ENCODE measurements around the gene EDEM3. TPM values are rescaled to one million over a fixed set of nuclear protein-coding genes. Genes with fewer than 3 reads are reported as not detected.

The EDEM3 gene
- polyA plus RNA-seq, 1 experiment: 10.4 TPM

DNA sequence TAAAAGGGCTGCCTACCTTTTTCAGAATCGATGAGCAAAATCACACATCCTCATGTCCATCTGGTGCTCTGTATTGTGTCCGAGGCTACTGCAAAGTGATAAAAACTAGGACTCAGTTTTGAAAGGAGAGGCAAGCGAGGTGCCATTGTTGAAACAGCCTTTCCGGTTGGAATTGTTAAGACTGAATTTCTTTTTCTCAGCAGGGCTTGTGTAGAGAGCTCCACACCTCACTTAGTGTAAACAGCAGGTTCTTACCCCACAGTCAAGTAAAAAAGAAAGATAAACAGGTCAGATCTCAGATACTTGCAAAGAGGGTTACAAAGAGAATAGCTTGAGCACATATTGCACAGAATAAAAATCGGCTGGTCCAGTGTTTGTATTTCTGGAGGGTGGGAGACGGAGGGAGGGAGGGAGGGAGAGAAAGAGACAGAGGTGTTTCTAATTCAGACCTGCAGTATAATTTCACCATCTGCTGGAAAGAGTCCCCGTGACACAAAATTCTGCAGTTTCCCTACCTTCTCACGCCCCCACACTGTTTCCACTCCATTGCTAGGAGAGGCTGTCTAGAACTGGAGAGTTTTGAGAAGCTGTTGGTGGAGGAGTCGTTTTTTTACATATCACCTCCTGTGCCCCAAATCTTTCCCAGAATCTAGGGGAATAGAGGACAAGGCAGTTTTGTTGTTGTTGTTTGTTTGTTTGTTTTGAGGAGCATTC is 82.5 kb downstream of the EDEM3 start:
- CTCF ChIA-PET: interaction anchor here (0.9 to 1.4 kb wide), 2 partner anchors 8 to 10 kb away, joined by 3 read pairs; no protein-coding TSS in a partner anchor
- POLR2A ChIA-PET: no interaction called here
- Histone ChIP-seq H3K36me3 (ENCODE audit: control insufficient read depth, insufficient read depth, low read length) (no peaks in the 10 kb centered on the region), H3K4me3 (ENCODE audit: low read depth, low read length) (no peak overlapping the region), H3K27me3 (ENCODE audit: control insufficient read depth, insufficient read depth, low read length) (no peaks in the 10 kb centered on the region)
- DNase-seq (ENCODE audit: low read depth): no peak
- TF ChIP-seq, protein P1, sequence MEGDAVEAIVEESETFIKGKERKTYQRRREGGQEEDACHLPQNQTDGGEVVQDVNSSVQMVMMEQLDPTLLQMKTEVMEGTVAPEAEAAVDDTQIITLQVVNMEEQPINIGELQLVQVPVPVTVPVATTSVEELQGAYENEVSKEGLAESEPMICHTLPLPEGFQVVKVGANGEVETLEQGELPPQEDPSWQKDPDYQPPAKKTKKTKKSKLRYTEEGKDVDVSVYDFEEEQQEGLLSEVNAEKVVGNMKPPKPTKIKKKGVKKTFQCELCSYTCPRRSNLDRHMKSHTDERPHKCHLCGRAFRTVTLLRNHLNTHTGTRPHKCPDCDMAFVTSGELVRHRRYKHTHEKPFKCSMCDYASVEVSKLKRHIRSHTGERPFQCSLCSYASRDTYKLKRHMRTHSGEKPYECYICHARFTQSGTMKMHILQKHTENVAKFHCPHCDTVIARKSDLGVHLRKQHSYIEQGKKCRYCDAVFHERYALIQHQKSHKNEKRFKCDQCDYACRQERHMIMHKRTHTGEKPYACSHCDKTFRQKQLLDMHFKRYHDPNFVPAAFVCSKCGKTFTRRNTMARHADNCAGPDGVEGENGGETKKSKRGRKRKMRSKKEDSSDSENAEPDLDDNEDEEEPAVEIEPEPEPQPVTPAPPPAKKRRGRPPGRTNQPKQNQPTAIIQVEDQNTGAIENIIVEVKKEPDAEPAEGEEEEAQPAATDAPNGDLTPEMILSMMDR (IDR thresholded peaks at IDR 0.05; ENCODE audit: insufficient read depth, low read depth, low read length): no peak

GRCh38 chr1:184669391-184669790 is 85.3 kb downstream of the EDEM3 start:
- TF ChIP-seq, protein P1 (IDR thresholded peaks at IDR 0.05; ENCODE audit: insufficient read depth, low read depth, low read length): no peak
- DNase-seq (ENCODE audit: low read depth): no peak
- CTCF ChIA-PET: interaction anchor here (0.9 kb wide), 1 partner anchor 427 kb away, joined by 3 read pairs; no protein-coding TSS in a partner anchor
- Histone ChIP-seq H3K27me3 (ENCODE audit: control insufficient read depth, insufficient read depth, low read length) (no peaks in the 10 kb centered on the region), H3K4me3 (ENCODE audit: low read depth, low read length) (no peak overlapping the region), H3K36me3 (ENCODE audit: control insufficient read depth, insufficient read depth, low read length) (no peaks in the 10 kb centered on the region)
- POLR2A ChIA-PET: no interaction called here

DNA sequence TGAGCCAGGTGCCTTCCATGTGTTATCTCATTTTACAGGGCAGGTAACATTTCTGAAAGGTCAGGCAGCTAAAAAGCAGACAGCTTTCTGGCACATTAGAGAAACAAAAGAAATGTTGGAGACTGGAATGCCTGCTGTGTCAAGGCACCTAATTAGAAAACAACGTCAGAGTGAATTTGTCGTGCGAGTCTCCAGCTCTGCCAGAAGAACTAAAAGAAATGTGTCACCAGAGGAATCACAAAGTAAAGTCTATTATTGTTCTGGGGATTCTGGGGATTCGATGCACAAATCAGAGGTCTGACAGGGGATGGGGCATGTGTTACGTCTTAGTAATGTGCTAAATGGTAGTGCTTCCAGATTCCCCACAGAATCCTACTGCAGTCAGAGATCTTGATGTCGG is 89.3 kb downstream of the EDEM3 start:
- no peak for DNase-seq (ENCODE audit: low read depth)
- ChIA-PET POLR2A (no interaction called here), CTCF (interaction anchor here (0.6 to 2.7 kb wide), 7 partner anchors 9 to 567 kb away, joined by 3 to 20 read pairs (median 9); no protein-coding TSS in a partner anchor)
- H3K36me3 ChIP-seq (ENCODE audit: control insufficient read depth, insufficient read depth, low read length): no peaks in the 10 kb centered on the region
- H3K27me3 ChIP-seq (ENCODE audit: control insufficient read depth, insufficient read depth, low read length): no peaks in the 10 kb centered on the region
- TF ChIP-seq, protein P1 (IDR thresholded peaks at IDR 0.05; ENCODE audit: insufficient read depth, low read depth, low read length): no peak
- H3K4me3 ChIP-seq (ENCODE audit: low read depth, low read length): no peak overlapping the region

- Histone ChIP-seq H3K4me3 (ENCODE audit: low read depth, low read length) (no peak overlapping the region), H3K36me3 (ENCODE audit: control insufficient read depth, insufficient read depth, low read length) (no peaks in the 10 kb centered on the region), H3K27me3 (ENCODE audit: control insufficient read depth, insufficient read depth, low read length) (no peaks in the 10 kb centered on the region)
- POLR2A ChIA-PET: no interaction called here
- no peak for DNase-seq (ENCODE audit: low read depth)
- TF ChIP-seq, protein P1 (IDR thresholded peaks at IDR 0.05; ENCODE audit: insufficient read depth, low read depth, low read length): no peak
- CTCF ChIA-PET: interaction anchor here (0.7 to 2.7 kb wide), 49 partner anchors 8 to 598 kb away, joined by 3 to 33 read pairs (median 5); partner anchors contain the start of gene C1orf21
Observed at GRCh38 chr1:184664661-184665060, 90.0 kb downstream of the EDEM3 start.

DNA sequence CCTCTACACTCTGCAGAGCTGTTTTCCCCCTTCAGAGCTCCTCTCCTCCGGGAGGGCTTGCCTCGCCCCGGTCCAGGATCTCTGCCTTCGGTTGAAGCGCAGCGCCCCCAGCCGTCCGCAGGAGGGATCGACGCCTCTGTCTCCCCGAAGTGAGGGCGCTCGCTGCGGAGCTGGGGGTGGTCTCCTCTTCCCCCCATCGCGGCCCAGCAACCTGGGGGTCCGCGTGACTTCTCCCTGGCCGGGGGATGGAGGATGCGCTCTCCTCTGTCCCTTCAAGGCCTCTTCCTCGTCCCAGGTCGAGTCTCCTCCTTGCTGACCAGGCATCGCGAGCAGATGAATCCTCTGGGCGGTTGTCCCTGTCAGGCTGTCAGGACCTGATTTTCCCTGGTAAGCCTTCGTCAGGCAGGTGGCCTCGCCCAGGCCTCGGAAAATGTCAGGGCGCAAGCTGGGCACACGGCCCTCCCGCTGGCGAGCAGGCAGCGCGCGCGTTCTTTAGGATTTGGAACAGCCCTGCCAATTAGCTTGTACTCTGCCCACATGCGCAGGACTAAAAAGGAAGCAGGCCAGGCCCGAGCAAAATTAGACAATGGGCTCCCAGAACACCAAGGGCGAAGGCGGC is 90.5 kb downstream of the EDEM3 start:
- Histone ChIP-seq H3K36me3 (ENCODE audit: control insufficient read depth, insufficient read depth, low read length) (no peaks in the 10 kb centered on the region), H3K27me3 (ENCODE audit: control insufficient read depth, insufficient read depth, low read length) (no peaks in the 10 kb centered on the region), H3K4me3 (ENCODE audit: low read depth, low read length) (peak overlapping the region; percentile 33)
- TF ChIP-seq, protein P1 (IDR thresholded peaks at IDR 0.05; ENCODE audit: insufficient read depth, low read depth, low read length): peak; percentile 96
- no peak for DNase-seq (ENCODE audit: low read depth)
- CTCF ChIA-PET: interaction anchor here (0.6 to 2.7 kb wide), 66 partner anchors 8 to 597 kb away, joined by 3 to 33 read pairs (median 4); partner anchors contain the start of gene C1orf21
- POLR2A ChIA-PET: no interaction called here

All from BJ (cell line).